NCI-H1694 (cell line): Measurements from ENCODE around the gene TNPO3.
"Not testable (repeated sequence)": the region's sequence is repeated elsewhere in the genome, so short reads cannot be mapped to it uniquely, and the experiment has no call there.

ENCODE experiments used
- DNase-seq: peaks from one replicate; lab custom pipeline; 2025; lab: John Stamatoyannopoulos, UW

TNPO3 gene

GRCh38 chr7:129014501-129015101, 40.3 kb downstream of the TNPO3 start:
- no peak for DNase-seq

- DNase-seq, result no peak
Observed at GRCh38 chr7:129013048-129013724, 41.7 kb downstream of the TNPO3 start.

- no peak for DNase-seq
Observed at GRCh38 chr7:129012641-129013040, 42.3 kb downstream of the TNPO3 start.

- DNase-seq, result no peak
Observed at GRCh38 chr7:129010075-129010474, 44.8 kb downstream of the TNPO3 start.

GRCh38 chr7:129009437-129009836, 45.5 kb downstream of the TNPO3 start:
- DNase-seq, result no peak

GRCh38 chr7:129008645-129009414, 46.1 kb downstream of the TNPO3 start:
- DNase-seq, result no peak

GRCh38 chr7:129007572-129007971, 47.3 kb downstream of the TNPO3 start:
- DNase-seq, result no peak

GRCh38 chr7:129006636-129007414, 48.1 kb downstream of the TNPO3 start:
- DNase-seq, result no peak

GRCh38 chr7:129005186-129005585, 49.7 kb downstream of the TNPO3 start:
- DNase-seq, result no peak

GRCh38 chr7:128997181-128997580, 57.7 kb downstream of the TNPO3 start:
- DNase-seq, result no peak

GRCh38 chr7:128994560-128994959, 60.4 kb downstream of the TNPO3 start:
- DNase-seq, result not testable (repeated sequence)

- DNase-seq, result no peak
Observed at GRCh38 chr7:128993419-128993818, 61.5 kb downstream of the TNPO3 start.

GRCh38 chr7:128989961-128990360, 65.0 kb downstream of the TNPO3 start:
- DNase-seq, result no peak

- DNase-seq, result no peak
Observed at GRCh38 chr7:128988372-128988771, 66.5 kb downstream of the TNPO3 start.

- DNase-seq, result no peak
Observed at GRCh38 chr7:128986609-128987008, 68.3 kb downstream of the TNPO3 start.

- no peak for DNase-seq
Observed at GRCh38 chr7:128985660-128986059, 69.3 kb downstream of the TNPO3 start.

- no peak for DNase-seq
Observed at GRCh38 chr7:128982105-128982504, 72.8 kb downstream of the TNPO3 start.

- DNase-seq, result no peak
Observed at GRCh38 chr7:128974241-128974934, 80.5 kb downstream of the TNPO3 start.

- DNase-seq, result no peak
Observed at GRCh38 chr7:128968624-128969023, 86.3 kb downstream of the TNPO3 start.

GRCh38 chr7:128963327-128963757, 91.6 kb downstream of the TNPO3 start:
- no peak for DNase-seq

- DNase-seq, result no peak
Observed at GRCh38 chr7:128962899-128963298, 92.0 kb downstream of the TNPO3 start.
